GM21423 (cell line): ENCODE data around the gene CDR2L.
A peak's percentile ranks its signal among the peaks of the same experiment; 100 is the strongest.
"Not testable (repeated sequence)": the region's sequence is repeated elsewhere in the genome, so short reads cannot be mapped to it uniquely, and the experiment has no call there.

Experiments
- ATAC-seq: cut with Tn5 transposase; IDR thresholded peaks from one replicate; pipeline ENCODE4 v1.9.1; 2021; ENCODE audit warnings: mild to moderate bottlenecking, moderate library complexity; ENCODE audit not compliant: unreplicated experiment

The CDR2L gene

GRCh38 chr17:74979408-74980146, 7.9 kb upstream of the CDR2L start:
- ATAC-seq: no peak

GRCh38 chr17:74981318-74981978, 6.0 kb upstream of the CDR2L start:
- no peak for ATAC-seq

- ATAC-seq: peak; percentile 75
Observed at GRCh38 chr17:74981979-74982662, 5.3 kb upstream of the CDR2L start.

GRCh38 chr17:74982663-74983313, 4.6 kb upstream of the CDR2L start:
- not testable (repeated sequence) for ATAC-seq

- no peak for ATAC-seq
Observed at GRCh38 chr17:74986206-74986576, 1.2 kb upstream of the CDR2L start.

- ATAC-seq: peak; percentile 32
Observed at GRCh38 chr17:74987909-74988711, 678 bp downstream of the CDR2L start.

GRCh38 chr17:74990581-74991105, 3.2 kb downstream of the CDR2L start:
- no peak for ATAC-seq

- ATAC-seq: no peak
Observed at GRCh38 chr17:74992223-74992622, 4.8 kb downstream of the CDR2L start.

- no peak for ATAC-seq
Observed at GRCh38 chr17:74994440-74994839, 7.0 kb downstream of the CDR2L start.

GRCh38 chr17:74995847-74996246, 8.4 kb downstream of the CDR2L start:
- ATAC-seq: no peak

GRCh38 chr17:74998783-74999182, 11.4 kb downstream of the CDR2L start:
- ATAC-seq: no peak

- no peak for ATAC-seq
Observed at GRCh38 chr17:74999523-74999922, 12.1 kb downstream of the CDR2L start.

- ATAC-seq: no peak
Observed at GRCh38 chr17:75001915-75002843, 14.7 kb downstream of the CDR2L start.

GRCh38 chr17:75003070-75003956, 15.9 kb downstream of the CDR2L start:
- ATAC-seq: no peak

- no peak for ATAC-seq
Observed at GRCh38 chr17:75003957-75004355, 16.5 kb downstream of the CDR2L start.

- no peak for ATAC-seq
Observed at GRCh38 chr17:75004371-75004770, 16.9 kb downstream of the CDR2L start.

GRCh38 chr17:75005291-75005690, 17.9 kb downstream of the CDR2L start:
- no peak for ATAC-seq

- not testable (repeated sequence) for ATAC-seq
Observed at GRCh38 chr17:75006084-75006483, 18.7 kb downstream of the CDR2L start.
